GM18909 (cell line): Measurements from ENCODE around the gene ATP2A3.

ENCODE experiments used
- ATAC-seq: cut with Tn5 transposase; IDR thresholded peaks from one replicate; pipeline ENCODE4 v1.9.1; 2021; ENCODE audit warnings: mild to moderate bottlenecking; ENCODE audit not compliant: unreplicated experiment, poor library complexity

Gene ATP2A3

GRCh38 chr17:3915995-3916696, 48.1 kb downstream of the ATP2A3 start, which contains the start of gene P2RX1:
Gene P2RX1 (minus strand): TSS chr17:3916465. CDS start chr17:3916225, 240 bp downstream.
- no peak for ATAC-seq

DNA sequence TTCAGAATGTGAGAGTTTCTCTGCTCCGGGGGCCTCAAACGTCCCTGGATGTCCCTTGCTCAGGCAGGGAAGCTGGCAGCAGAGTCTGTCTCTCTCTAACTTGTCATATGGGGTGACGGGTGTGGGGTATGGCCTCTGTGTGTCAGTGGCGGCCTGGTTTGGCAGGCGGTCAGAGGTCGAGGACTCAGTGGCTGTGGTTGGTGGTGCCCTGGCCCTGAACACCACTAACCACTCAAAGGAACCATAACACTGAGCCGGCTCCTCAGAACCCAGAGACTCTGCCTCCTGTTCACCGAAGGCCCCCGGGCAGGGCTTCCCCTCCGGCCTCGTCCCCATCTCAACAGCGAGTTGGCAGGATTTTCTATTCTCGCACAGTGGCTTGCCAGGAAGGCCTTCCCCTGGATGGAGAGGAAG, 48.6 kb downstream of the ATP2A3 start:
- ATAC-seq: no peak

DNA sequence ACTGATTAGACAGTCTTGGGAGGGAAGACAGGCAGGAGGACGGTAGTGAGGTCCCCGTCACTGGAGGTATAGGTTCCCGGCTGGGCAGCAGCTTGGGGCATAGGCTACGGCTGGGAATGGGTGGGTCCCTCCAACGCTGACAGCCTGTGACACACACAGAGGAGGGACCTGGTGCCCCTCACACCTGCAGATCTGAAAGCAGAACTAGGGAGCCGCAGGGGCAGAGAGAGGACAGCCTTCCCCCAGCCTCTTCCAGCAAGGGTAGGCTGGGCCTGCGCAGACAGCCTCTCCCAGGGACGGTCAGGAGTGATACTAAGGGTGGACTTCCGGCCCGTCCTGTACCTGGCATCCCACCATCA, 49.9 kb downstream of the ATP2A3 start:
- ATAC-seq: peak; percentile 54

- peak; percentile 39 for ATAC-seq
Observed at GRCh38 chr17:3913531-3914311, 50.5 kb downstream of the ATP2A3 start.

- no peak for ATAC-seq
Observed at GRCh38 chr17:3912827-3913226, 51.4 kb downstream of the ATP2A3 start.

- peak; percentile 72 for ATAC-seq
Observed at GRCh38 chr17:3911271-3912053, 52.8 kb downstream of the ATP2A3 start.

- no peak for ATAC-seq
Observed at GRCh38 chr17:3910420-3911270, 53.6 kb downstream of the ATP2A3 start.

DNA sequence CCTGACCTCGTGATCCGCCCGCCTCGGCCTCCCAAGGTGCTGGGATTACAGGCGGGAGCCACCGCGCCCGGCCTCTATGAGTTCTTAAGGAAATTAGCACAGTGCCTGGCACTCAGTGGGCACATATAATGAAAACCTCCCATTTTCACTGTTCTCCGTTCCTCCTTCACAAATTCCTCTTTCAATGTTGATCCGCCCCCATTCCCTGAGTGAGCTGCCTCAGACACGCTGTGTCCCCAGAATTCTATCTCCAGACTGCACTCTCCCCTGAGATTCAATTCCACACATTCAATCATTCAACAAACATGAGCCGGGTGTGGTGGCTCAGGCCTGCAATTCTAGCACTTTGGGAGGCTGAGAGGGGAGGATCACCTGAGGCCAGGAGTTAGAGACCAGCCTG, 55.0 kb downstream of the ATP2A3 start:
- no peak for ATAC-seq

DNA sequence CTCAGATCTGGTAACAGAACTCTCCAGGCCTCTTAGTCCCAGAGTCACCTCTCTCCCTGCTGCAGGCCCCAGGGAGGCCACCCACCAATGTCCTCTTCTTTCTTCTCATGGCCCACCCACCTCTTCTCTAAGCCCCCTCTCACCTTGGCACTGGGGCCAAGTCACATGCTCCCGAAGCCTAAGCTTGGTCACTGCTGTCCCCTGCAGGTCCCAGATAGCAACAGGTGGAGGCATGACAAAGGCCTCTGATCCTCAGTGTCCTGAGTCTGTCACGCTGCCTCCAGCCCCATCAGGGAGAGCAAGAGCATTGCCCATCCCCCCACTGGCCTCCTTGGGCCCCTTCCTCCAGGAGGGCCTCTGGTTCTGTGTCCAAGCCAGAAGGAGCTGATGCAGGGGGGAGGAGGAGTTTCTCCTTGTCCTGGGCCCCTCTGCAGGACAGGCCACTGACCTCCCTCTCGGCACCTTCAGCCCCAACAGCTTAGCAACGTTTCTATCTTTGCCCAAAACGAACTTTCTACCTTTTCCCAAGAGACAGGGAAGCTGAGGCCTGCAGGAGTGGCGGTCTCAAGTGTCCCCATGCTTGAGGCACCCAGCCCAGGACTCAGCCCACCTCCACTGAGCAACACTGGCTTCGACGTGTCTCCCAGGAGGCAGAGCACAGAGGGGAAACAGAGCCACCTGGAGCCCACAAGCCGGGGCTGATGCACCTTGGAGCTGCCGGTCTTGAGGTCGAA, 56.6 kb downstream of the ATP2A3 start:
- no peak for ATAC-seq

- no peak for ATAC-seq
Observed at GRCh38 chr17:3906881-3907280, 57.4 kb downstream of the ATP2A3 start.

GRCh38 chr17:3905017-3905520, 59.2 kb downstream of the ATP2A3 start:
- no peak for ATAC-seq

DNA sequence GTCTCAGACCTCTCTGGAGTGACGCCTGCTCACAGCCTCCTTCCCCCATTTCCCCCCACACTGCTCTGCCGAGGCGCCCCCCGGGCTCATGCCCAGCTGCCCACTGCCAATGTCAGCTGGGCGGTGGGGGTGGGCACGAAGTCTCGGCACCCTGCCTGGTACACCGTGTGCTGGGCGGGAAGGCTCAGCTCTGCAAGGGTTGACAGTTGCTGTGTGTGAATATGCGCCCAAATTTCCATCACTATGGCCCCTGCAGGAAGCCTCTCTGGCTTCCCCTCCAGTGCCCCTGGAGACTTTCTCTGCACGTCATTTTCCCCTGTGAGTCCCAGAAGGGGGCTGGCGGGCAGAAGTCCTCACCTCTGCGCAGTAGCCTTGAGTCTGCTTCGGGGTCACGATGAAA, 59.7 kb downstream of the ATP2A3 start:
- no peak for ATAC-seq

- no peak for ATAC-seq
Observed at GRCh38 chr17:3903881-3904290, 60.4 kb downstream of the ATP2A3 start.

DNA sequence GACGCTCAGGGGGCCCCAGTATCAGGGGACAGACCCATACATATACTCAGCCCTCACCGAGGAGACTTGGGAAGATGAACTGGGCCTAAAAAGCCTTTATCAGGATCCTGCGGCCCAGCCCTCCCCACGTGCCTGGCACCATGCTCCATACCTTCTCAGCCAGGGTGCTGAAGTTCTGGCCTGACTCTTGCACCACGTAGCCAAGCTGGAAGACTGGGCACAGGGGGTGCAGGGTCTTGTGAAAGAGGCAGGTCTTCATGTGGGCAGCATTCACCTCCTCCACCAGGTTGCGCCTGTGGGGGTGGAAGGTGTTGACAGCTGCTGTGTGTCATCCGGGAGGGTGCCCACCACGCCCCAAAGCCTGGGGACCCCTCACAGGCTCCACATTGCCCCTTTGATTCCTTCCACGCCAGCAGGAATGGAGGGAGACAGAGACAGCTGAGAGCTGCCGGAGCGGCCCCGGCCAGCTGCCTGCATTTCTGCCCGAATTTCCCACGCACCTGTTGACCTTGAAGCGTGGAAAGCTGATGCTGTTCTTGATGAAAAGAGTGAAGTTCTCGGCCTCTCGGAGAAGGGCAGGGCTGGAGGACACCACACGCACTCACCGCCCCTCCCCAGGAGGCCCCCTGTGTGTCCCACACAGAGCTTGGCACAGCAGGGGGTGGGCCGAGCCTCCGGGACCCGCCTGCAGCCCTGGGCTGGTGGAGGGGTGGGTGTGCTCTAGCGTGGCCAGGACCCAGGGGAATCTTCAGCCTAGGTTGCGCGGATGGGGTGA, 61.0 kb downstream of the ATP2A3 start:
- no peak for ATAC-seq

- no peak for ATAC-seq
Observed at GRCh38 chr17:3900646-3901045, 63.6 kb downstream of the ATP2A3 start.

GRCh38 chr17:3897731-3898130, 66.5 kb downstream of the ATP2A3 start:
- ATAC-seq: no peak

DNA sequence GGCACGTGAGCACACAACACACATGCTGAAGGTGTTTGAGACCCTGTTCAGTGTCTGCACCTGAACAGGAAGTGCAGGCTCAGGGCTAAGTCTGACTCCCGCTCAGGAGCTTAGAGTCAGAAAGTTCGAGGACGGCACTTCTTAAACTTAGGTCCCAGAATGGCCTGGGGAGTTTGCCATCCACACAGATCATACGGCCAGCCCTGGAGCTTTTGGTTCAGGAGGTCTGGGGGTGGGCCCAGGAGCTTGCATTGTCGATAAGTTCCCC, 67.3 kb downstream of the ATP2A3 start:
- ATAC-seq: no peak

GRCh38 chr17:3896108-3896967, 67.9 kb downstream of the ATP2A3 start:
- ATAC-seq: no peak
